Caco-2 (cell line): Measurements from ENCODE around the gene PAK1. TPM values are rescaled to one million over a fixed set of nuclear protein-coding genes. Genes with fewer than 3 reads are reported as not detected.

Experiments
- BruUV-seq: library from RNA; stranded (reverse); fragments of 400-500 nt; replicated peaks from 2 replicates; lab custom pipeline; 2021; lab: Mats Ljungman, UMichigan
- CTCF ChIA-PET: fragments of 300-600 bp; sonication (Branson Sonifier 250); formaldehyde crosslinking; loops from one replicate; lab custom pipeline; 2022; ENCODE audit warnings: antibody characterized with exemption; lab: Charles Lee
- POLR2A ChIA-PET: fragments of 300-600 bp; sonication (Branson Sonifier 250); formaldehyde crosslinking; loops from one replicate; lab custom pipeline; 2022; ENCODE audit warnings: antibody characterized with exemption; lab: Charles Lee
- DNase-seq, 2 experiments: peaks; one replicate each; pipeline versions ENCODE4 v3.0.0 to v3.0.0-alpha.2; 2020 to 2022
- H3K27me3 ChIP-seq: replicated peaks from 2 replicates; pipeline ENCODE4 v1.6.0; 2011; ENCODE audit warnings: low read length; ENCODE audit not compliant: control insufficient read depth, insufficient read depth
- H3K36me3 ChIP-seq: 2 replicates; pipeline ENCODE4 v1.5.1; 2011; ENCODE audit warnings: low read length; ENCODE audit not compliant: control insufficient read depth, insufficient read depth
- H3K4me1 ChIP-seq: fragments of 250-450 bp; sonication (Bioruptor Pico); 2 replicates; pipeline ENCODE4 v1.5.1; 2020; ENCODE audit warnings: mild to moderate bottlenecking
- H3K4me3 ChIP-seq: 2 replicates; pipeline ENCODE4 v1.5.1; 2011; ENCODE audit warnings: low read depth, mild to moderate bottlenecking, control low read depth, low read length
- H3K9me3 ChIP-seq: fragments of 250-450 bp; sonication (Bioruptor Pico); 2 replicates; pipeline ENCODE4 v1.5.1; 2020; ENCODE audit warnings: mild to moderate bottlenecking, moderate library complexity
- H3K27ac Mint-ChIP-seq: one replicate; pipeline ENCODE4 v1.8.0; 2022; ENCODE audit warnings: mixed read lengths; ENCODE audit not compliant: unreplicated experiment
- H3K27me3 Mint-ChIP-seq: one replicate; pipeline ENCODE4 v1.8.0; 2022; ENCODE audit warnings: mixed read lengths; ENCODE audit not compliant: insufficient read depth, unreplicated experiment
- H3K36me3 Mint-ChIP-seq: one replicate; pipeline ENCODE4 v1.8.0; 2022; ENCODE audit warnings: mild to moderate bottlenecking, mixed read lengths; ENCODE audit not compliant: insufficient read depth, unreplicated experiment
- H3K4me1 Mint-ChIP-seq: one replicate; pipeline ENCODE4 v1.8.0; 2022; ENCODE audit warnings: low read depth, mixed read lengths; ENCODE audit not compliant: unreplicated experiment
- H3K4me3 Mint-ChIP-seq: one replicate; pipeline ENCODE4 v1.8.0; 2022; ENCODE audit warnings: mild to moderate bottlenecking, moderate library complexity, mixed read lengths; ENCODE audit not compliant: unreplicated experiment
- H3K9me3 Mint-ChIP-seq: one replicate; pipeline ENCODE4 v1.8.0; 2022; ENCODE audit warnings: mixed read lengths; ENCODE audit not compliant: unreplicated experiment
- CTCF ChIP-seq, 2 experiments: fragments of 200-600 bp in 1 of 2; IDR thresholded peaks; 1 replicate in 1 of 2; 2 replicates in 1 of 2; pipeline versions ENCODE4 v1.5.1 to v1.8.0; 2011 to 2022; ENCODE audit warnings: antibody characterized with exemption in 1 of 2, control low read depth in 1 of 2, inconsistent platforms in 1 of 2, low read depth in 1 of 2, low read length in 1 of 2, mild to moderate bottlenecking in 1 of 2, moderate library complexity in 1 of 2; ENCODE audit not compliant: insufficient read depth in 1 of 2, severe bottlenecking in 1 of 2, unreplicated experiment in 1 of 2
- intact Hi-C: fragments of 100-400 bp; cut with micrococcal nuclease; formaldehyde crosslinking; loops from one replicate; pipeline ENCODE4 v1.10.0; 2022; ENCODE audit not compliant: unreplicated experiment
- total RNA-seq: library from RNA; stranded (reverse); gene quantifications from 2 replicates; pipeline ENCODE4 v1.2.3, GENCODE V29; 2022

PAK1 gene
- total RNA-seq, 1 experiment from 2014 or later: 81.1 TPM

GRCh38 chr11:77428598-77428997, 45.3 kb downstream of the PAK1 start:
- no peak for DNase-seq
- POLR2A ChIA-PET: no interaction called here
- H3K4me3 ChIP-seq: no peak overlapping the region
- H3K36me3 ChIP-seq: no peaks in the 10 kb centered on the region
- H3K36me3 Mint-ChIP-seq: no peaks in the 10 kb centered on the region
- TF ChIP-seq CTCF (IDR thresholded peaks at IDR 0.05; ENCODE audit: insufficient read depth in 1 of 2, low read depth in 1 of 2, low read length in 1 of 2, severe bottlenecking in 1 of 2, unreplicated experiment in 1 of 2): no peak
- no peaks in the 10 kb centered on the region for H3K4me1 ChIP-seq
- no peaks in the 10 kb centered on the region for H3K27me3 ChIP-seq
- peaks cover 11% of the 10 kb centered on the region for H3K4me1 Mint-ChIP-seq
- intact Hi-C loops: no loop called here
- CTCF ChIA-PET: interaction anchor here (0.7 kb wide), 1 partner anchor 567 kb away, joined by 5 read pairs; no protein-coding TSS in a partner anchor
- H3K9me3 Mint-ChIP-seq: no peaks in the 10 kb centered on the region
- H3K9me3 ChIP-seq: no peaks in the 10 kb centered on the region
- no peak overlapping the region for H3K4me3 Mint-ChIP-seq
- no peaks in the 10 kb centered on the region for H3K27me3 Mint-ChIP-seq
- BruUV-seq: no TSS peak
- no peak overlapping the region for H3K27ac Mint-ChIP-seq

- no peak for DNase-seq
- H3K36me3 ChIP-seq: no peaks in the 10 kb centered on the region
- H3K36me3 Mint-ChIP-seq: no peaks in the 10 kb centered on the region
- H3K4me3 Mint-ChIP-seq: no peak overlapping the region
- no peak for TF ChIP-seq CTCF (IDR thresholded peaks at IDR 0.05; ENCODE audit: insufficient read depth in 1 of 2, low read depth in 1 of 2, low read length in 1 of 2, severe bottlenecking in 1 of 2, unreplicated experiment in 1 of 2)
- H3K27me3 Mint-ChIP-seq: no peaks in the 10 kb centered on the region
- peaks cover 10% of the 10 kb centered on the region for H3K4me1 ChIP-seq
- H3K4me3 ChIP-seq: no peak overlapping the region
- ChIA-PET POLR2A (no interaction called here), CTCF (no interaction called here)
- no peaks in the 10 kb centered on the region for H3K9me3 Mint-ChIP-seq
- H3K9me3 ChIP-seq: no peaks in the 10 kb centered on the region
- peaks cover 24% of the 10 kb centered on the region for H3K4me1 Mint-ChIP-seq
- no peak overlapping the region for H3K27ac Mint-ChIP-seq
- intact Hi-C loops: no loop called here
- no peaks in the 10 kb centered on the region for H3K27me3 ChIP-seq
- BruUV-seq: no TSS peak
Measured at GRCh38 chr11:77425346-77425745, 48.5 kb downstream of the PAK1 start.

- ChIA-PET POLR2A (no interaction called here), CTCF (no interaction called here)
- no TSS peak for BruUV-seq
- no peaks in the 10 kb centered on the region for H3K9me3 Mint-ChIP-seq
- H3K4me1 Mint-ChIP-seq: peaks cover 31% of the 10 kb centered on the region
- no peak for TF ChIP-seq CTCF (IDR thresholded peaks at IDR 0.05; ENCODE audit: insufficient read depth in 1 of 2, low read depth in 1 of 2, low read length in 1 of 2, severe bottlenecking in 1 of 2, unreplicated experiment in 1 of 2)
- no peak overlapping the region for H3K4me3 Mint-ChIP-seq
- H3K27me3 Mint-ChIP-seq: no peaks in the 10 kb centered on the region
- no peak overlapping the region for H3K4me3 ChIP-seq
- H3K36me3 ChIP-seq: no peaks in the 10 kb centered on the region
- H3K36me3 Mint-ChIP-seq: no peaks in the 10 kb centered on the region
- no peaks in the 10 kb centered on the region for H3K9me3 ChIP-seq
- no peaks in the 10 kb centered on the region for H3K27me3 ChIP-seq
- no peak overlapping the region for H3K27ac Mint-ChIP-seq
- peaks cover 17% of the 10 kb centered on the region for H3K4me1 ChIP-seq
- intact Hi-C loops: no loop called here
- no peak for DNase-seq
Measured at GRCh38 chr11:77424644-77425043, 49.2 kb downstream of the PAK1 start.
